Upper lobe of left lung (tissue), 4 donors: Measurements from ENCODE around the gene SIGLEC10.

Experiments used
- CTCF ChIP-seq, 6 experiments: fragments of 450-650 bp in 4 of 6; fragments of 200-600 bp in 2 of 6; sonication (generic) in 2 of 6; IDR thresholded peaks; one replicate each; pipeline ENCODE4 v1.5.1; 2016 to 2019; ENCODE audit warnings: antibody characterized with exemption in 6 of 6
- EP300 ChIP-seq, 4 donors: sonication (generic); formaldehyde crosslinking; IDR thresholded peaks; one replicate each; pipeline ENCODE4 v1.5.1; 2017; ENCODE audit warnings: antibody characterized with exemption in 4 of 4, control low read depth in 2 of 4
- POLR2A ChIP-seq, 4 donors: fragments of 450-650 bp; IDR thresholded peaks; one replicate each; pipeline ENCODE4 v1.5.1; 2016 to 2017; ENCODE audit warnings: antibody characterized with exemption in 4 of 4, mild to moderate bottlenecking in 2 of 4
- POLR2AphosphoS5 ChIP-seq, 2 donors: sonication (generic); formaldehyde crosslinking; IDR thresholded peaks; one replicate each; pipeline ENCODE4 v1.5.1; 2017; ENCODE audit warnings: antibody characterized with exemption in 2 of 2

- TF ChIP-seq CTCF (IDR thresholded peaks at IDR 0.05) = no peak
- TF ChIP-seq POLR2AphosphoS5 (IDR thresholded peaks at IDR 0.05) = no peak
- TF ChIP-seq POLR2A (IDR thresholded peaks at IDR 0.05) = no peak
- no peak for TF ChIP-seq EP300 (IDR thresholded peaks at IDR 0.05)
Measured at GRCh38 chr19:51371186-51371690, 46.2 kb downstream of the SIGLEC10 start.
